A549 (cell line): ENCODE results near the gene CD8A. TPM values are rescaled to one million over a fixed set of nuclear protein-coding genes. Genes with fewer than 3 reads are reported as not detected.

ENCODE experiments used
- ATAC-seq, 2 experiments: fragments of 200-7000 bp in 1 of 2; fragments of >200 bp in 1 of 2; cut with Nextera tagmentation in 1 of 2; cut with Tn5 transposase in 1 of 2; 3 replicates each; pipeline versions ENCODE4 v1.8.0 to v1.9.1; 2018 to 2020; ENCODE audit warnings: mild to moderate bottlenecking in 1 of 2, moderate library complexity in 1 of 2
- CTCF ChIA-PET: fragments of 300-600 bp; sonication (Branson Sonifier 250); formaldehyde crosslinking; extraction: SDS; loops from one replicate; lab custom pipeline; 2021; ENCODE audit warnings: antibody characterized with exemption, inconsistent platforms; lab: Yijun Ruan, JAX
- POLR2A ChIA-PET: fragments of 350-600 bp; formaldehyde crosslinking; extraction: SDS; loops from one replicate; lab custom pipeline; 2021; ENCODE audit warnings: antibody characterized with exemption, inconsistent platforms; lab: Yijun Ruan, JAX
- DNase-seq, 2 experiments: peaks; one replicate each; pipeline versions ENCODE4 v3.0.0 to v3.0.0-alpha.2; 2011 to 2016; ENCODE audit warnings: low read depth in 1 of 2, low spot score in 1 of 2
- FAIRE-seq: peaks from 2 replicates; lab custom pipeline; 2011; peaks lifted over from hg19 to GRCh38; lab: Jason Lieb, UNC
- H3K27ac ChIP-seq, 2 experiments: fragments of >200 bp; sonication (Bioruptor Twin); formaldehyde crosslinking; 3 replicates each; pipeline ENCODE4 v1.5.1; 2016 to 2017
- H3K4me1 ChIP-seq: fragments of >200 bp; sonication (Bioruptor Twin); formaldehyde crosslinking; 3 replicates; pipeline ENCODE4 v1.6.1; 2016
- H3K4me2 ChIP-seq: fragments of >200 bp; sonication (Bioruptor Twin); formaldehyde crosslinking; 3 replicates; pipeline ENCODE4 v1.6.1; 2016
- H3K4me3 ChIP-seq: fragments of >200 bp; sonication (Bioruptor Twin); formaldehyde crosslinking; 3 replicates; pipeline ENCODE4 v1.5.1; 2016
- H3K9me3 ChIP-seq: fragments of >200 bp; sonication (Bioruptor Twin); formaldehyde crosslinking; 3 replicates; pipeline ENCODE4 v1.6.1; 2016
- BHLHE40 ChIP-seq: IDR thresholded peaks from 2 replicates; pipeline ENCODE4 v1.6.1; 2012; ENCODE audit warnings: low read depth, low read length, inconsistent platforms
- CHD2 ChIP-seq: fragments of 150-350 bp; IDR thresholded peaks from 2 replicates; pipeline ENCODE4 v1.6.1; 2014; ENCODE audit warnings: low read length; ENCODE audit not compliant: partially characterized antibody
- EHF ChIP-seq: fragments of 250-450 bp; sonication (Bioruptor Pico); IDR thresholded peaks from 2 replicates; pipeline ENCODE4 v1.5.0; 2020; ENCODE audit warnings: mild to moderate bottlenecking
- ESRRA ChIP-seq: fragments of 150-350 bp; IDR thresholded peaks from 2 replicates; pipeline ENCODE4 v1.6.1; 2014; ENCODE audit warnings: mild to moderate bottlenecking, low read length, borderline replicate concordance
- HDAC2 ChIP-seq: fragments of 200-600 bp; sonication (generic); IDR thresholded peaks from 2 replicates; pipeline ENCODE4 v1.6.1; 2016
- HES2 ChIP-seq: fragments of >200 bp; sonication (Bioruptor Twin); formaldehyde crosslinking; IDR thresholded peaks from 2 replicates; pipeline ENCODE4 v1.6.1; 2016
- HOXA7 ChIP-seq: fragments of 250-450 bp; sonication (Bioruptor Pico); IDR thresholded peaks from 2 replicates; pipeline ENCODE4 v1.5.0; 2020; ENCODE audit warnings: mild to moderate bottlenecking, moderate library complexity
- HOXB13 ChIP-seq: fragments of 250-450 bp; sonication (Bioruptor Pico); IDR thresholded peaks from 2 replicates; pipeline ENCODE4 v1.5.0; 2020; ENCODE audit warnings: low read depth, mild to moderate bottlenecking, moderate library complexity
- MAFK ChIP-seq: fragments of 450-650 bp; IDR thresholded peaks from 2 replicates; pipeline ENCODE4 v1.6.1; 2014; ENCODE audit not compliant: partially characterized antibody
- NFE2L2 ChIP-seq: fragments of 150-350 bp; conservative IDR thresholded peaks from 2 replicates; pipeline ENCODE4 v1.6.1; 2014; ENCODE audit warnings: low read length
- NPAS2 ChIP-seq: fragments of 250-450 bp; sonication (Bioruptor Pico); IDR thresholded peaks from 2 replicates; pipeline ENCODE4 v1.8.0; 2022; ENCODE audit warnings: mild to moderate bottlenecking, moderate library complexity, borderline replicate concordance
- POLR2A ChIP-seq: IDR thresholded peaks from 2 replicates; pipeline ENCODE4 v1.6.1; 2012; ENCODE audit warnings: mild to moderate bottlenecking, low read length
- RCOR1 ChIP-seq: fragments of 150-350 bp; IDR thresholded peaks from 2 replicates; pipeline ENCODE4 v1.6.1; 2014; ENCODE audit warnings: antibody characterized with exemption, low read length, low read depth
- SMC3 ChIP-seq: fragments of >200 bp; sonication (Bioruptor Twin); formaldehyde crosslinking; IDR thresholded peaks from 3 replicates; pipeline ENCODE4 v1.6.1; 2018; ENCODE audit warnings: inconsistent platforms
- ZNF302 ChIP-seq: fragments of 250-450 bp; sonication (Bioruptor Pico); IDR thresholded peaks from 2 replicates; pipeline ENCODE4 v1.9.0; 2021; ENCODE audit warnings: inconsistent platforms, mild to moderate bottlenecking, moderate library complexity
- WGBS: methylation state at CpG from one replicate; pipeline ENCODE4 v1.1.6; 2017; ENCODE audit errors: missing lambda C conversion rate; 5-methylcytosine and 5-hydroxymethylcytosine counted together
- polyA plus RNA-seq, 4 experiments: library from polyadenylated mRNA; depleted of rRNA in 3 of 4; stranded (reverse); fragments of >200 nt; fragmentation: RNase III in 1 of 4; extraction: RNeasy Plus Mini Kit Qiagen cat#74134 plus additional on column Dnase treatment in 1 of 4; gene quantifications; 2 replicates in 3 of 4; 3 replicates in 1 of 4; pipeline ENCODE4 v1.2.3, GENCODE V29; 2011 to 2017
- TF ChIP-seq, protein P1 (sequence below): fragments of >200 bp; sonication (Bioruptor Twin); formaldehyde crosslinking; IDR thresholded peaks from 3 replicates; pipeline ENCODE4 v1.6.1; 2016
- TF ChIP-seq, protein P2 (sequence below): fragments of 200-600 bp; sonication (generic); IDR thresholded peaks from 2 replicates; pipeline ENCODE4 v1.6.1; 2016; ENCODE audit warnings: antibody characterized with exemption, mild to moderate bottlenecking, moderate library complexity
- TF ChIP-seq, protein P3 (sequence below): fragments of >200 bp; sonication (Bioruptor Twin); formaldehyde crosslinking; IDR thresholded peaks from 3 replicates; pipeline ENCODE4 v1.5.1; 2016
- TF ChIP-seq, protein P4 (sequence below): IDR thresholded peaks from 2 replicates; pipeline ENCODE4 v1.6.1; 2012

The CD8A gene
- polyA plus RNA-seq, 2 of the 4 experiments (the other 2 are of a cell fraction), result 0.10 to 0.40 TPM

GRCh38 chr2:86775338-86775737, 15.4 kb downstream of the CD8A start:
- WGBS, result 74% methylated on average over 4 of the region's 4 CpGs
- Histone ChIP-seq H3K4me1 (no peaks in the 10 kb centered on the region), H3K27ac (no peak overlapping the region), H3K4me3 (no peak overlapping the region), H3K9me3 (no peaks in the 10 kb centered on the region), H3K4me2 (no peak overlapping the region)
- DNase-seq (no peak), ATAC-seq (no peak), FAIRE-seq (no peak)
- no peak for TF ChIP-seq ZNF302 (CRISPR knock-in tag)
- TF ChIP-seq MAFK, result no peak
- TF ChIP-seq BHLHE40, result no peak
- TF ChIP-seq, protein P1, sequence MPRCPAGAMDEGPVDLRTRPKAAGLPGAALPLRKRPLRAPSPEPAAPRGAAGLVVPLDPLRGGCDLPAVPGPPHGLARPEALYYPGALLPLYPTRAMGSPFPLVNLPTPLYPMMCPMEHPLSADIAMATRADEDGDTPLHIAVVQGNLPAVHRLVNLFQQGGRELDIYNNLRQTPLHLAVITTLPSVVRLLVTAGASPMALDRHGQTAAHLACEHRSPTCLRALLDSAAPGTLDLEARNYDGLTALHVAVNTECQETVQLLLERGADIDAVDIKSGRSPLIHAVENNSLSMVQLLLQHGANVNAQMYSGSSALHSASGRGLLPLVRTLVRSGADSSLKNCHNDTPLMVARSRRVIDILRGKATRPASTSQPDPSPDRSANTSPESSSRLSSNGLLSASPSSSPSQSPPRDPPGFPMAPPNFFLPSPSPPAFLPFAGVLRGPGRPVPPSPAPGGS, result no peak
- TF ChIP-seq RCOR1, result no peak
- TF ChIP-seq NPAS2, result no peak
- no peak for TF ChIP-seq EHF (CRISPR knock-in tag)
- TF ChIP-seq NFE2L2, result no peak
- no peak for TF ChIP-seq HDAC2
- no peak for TF ChIP-seq HOXA7 (CRISPR knock-in tag)
- TF ChIP-seq ESRRA, result no peak
- TF ChIP-seq, protein P2, sequence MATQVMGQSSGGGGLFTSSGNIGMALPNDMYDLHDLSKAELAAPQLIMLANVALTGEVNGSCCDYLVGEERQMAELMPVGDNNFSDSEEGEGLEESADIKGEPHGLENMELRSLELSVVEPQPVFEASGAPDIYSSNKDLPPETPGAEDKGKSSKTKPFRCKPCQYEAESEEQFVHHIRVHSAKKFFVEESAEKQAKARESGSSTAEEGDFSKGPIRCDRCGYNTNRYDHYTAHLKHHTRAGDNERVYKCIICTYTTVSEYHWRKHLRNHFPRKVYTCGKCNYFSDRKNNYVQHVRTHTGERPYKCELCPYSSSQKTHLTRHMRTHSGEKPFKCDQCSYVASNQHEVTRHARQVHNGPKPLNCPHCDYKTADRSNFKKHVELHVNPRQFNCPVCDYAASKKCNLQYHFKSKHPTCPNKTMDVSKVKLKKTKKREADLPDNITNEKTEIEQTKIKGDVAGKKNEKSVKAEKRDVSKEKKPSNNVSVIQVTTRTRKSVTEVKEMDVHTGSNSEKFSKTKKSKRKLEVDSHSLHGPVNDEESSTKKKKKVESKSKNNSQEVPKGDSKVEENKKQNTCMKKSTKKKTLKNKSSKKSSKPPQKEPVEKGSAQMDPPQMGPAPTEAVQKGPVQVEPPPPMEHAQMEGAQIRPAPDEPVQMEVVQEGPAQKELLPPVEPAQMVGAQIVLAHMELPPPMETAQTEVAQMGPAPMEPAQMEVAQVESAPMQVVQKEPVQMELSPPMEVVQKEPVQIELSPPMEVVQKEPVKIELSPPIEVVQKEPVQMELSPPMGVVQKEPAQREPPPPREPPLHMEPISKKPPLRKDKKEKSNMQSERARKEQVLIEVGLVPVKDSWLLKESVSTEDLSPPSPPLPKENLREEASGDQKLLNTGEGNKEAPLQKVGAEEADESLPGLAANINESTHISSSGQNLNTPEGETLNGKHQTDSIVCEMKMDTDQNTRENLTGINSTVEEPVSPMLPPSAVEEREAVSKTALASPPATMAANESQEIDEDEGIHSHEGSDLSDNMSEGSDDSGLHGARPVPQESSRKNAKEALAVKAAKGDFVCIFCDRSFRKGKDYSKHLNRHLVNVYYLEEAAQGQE, result no peak
- no peak for TF ChIP-seq SMC3
- TF ChIP-seq CHD2, result no peak
- no peak for TF ChIP-seq HES2
- TF ChIP-seq, protein P3, sequence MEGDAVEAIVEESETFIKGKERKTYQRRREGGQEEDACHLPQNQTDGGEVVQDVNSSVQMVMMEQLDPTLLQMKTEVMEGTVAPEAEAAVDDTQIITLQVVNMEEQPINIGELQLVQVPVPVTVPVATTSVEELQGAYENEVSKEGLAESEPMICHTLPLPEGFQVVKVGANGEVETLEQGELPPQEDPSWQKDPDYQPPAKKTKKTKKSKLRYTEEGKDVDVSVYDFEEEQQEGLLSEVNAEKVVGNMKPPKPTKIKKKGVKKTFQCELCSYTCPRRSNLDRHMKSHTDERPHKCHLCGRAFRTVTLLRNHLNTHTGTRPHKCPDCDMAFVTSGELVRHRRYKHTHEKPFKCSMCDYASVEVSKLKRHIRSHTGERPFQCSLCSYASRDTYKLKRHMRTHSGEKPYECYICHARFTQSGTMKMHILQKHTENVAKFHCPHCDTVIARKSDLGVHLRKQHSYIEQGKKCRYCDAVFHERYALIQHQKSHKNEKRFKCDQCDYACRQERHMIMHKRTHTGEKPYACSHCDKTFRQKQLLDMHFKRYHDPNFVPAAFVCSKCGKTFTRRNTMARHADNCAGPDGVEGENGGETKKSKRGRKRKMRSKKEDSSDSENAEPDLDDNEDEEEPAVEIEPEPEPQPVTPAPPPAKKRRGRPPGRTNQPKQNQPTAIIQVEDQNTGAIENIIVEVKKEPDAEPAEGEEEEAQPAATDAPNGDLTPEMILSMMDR, result no peak
- TF ChIP-seq, protein P4, sequence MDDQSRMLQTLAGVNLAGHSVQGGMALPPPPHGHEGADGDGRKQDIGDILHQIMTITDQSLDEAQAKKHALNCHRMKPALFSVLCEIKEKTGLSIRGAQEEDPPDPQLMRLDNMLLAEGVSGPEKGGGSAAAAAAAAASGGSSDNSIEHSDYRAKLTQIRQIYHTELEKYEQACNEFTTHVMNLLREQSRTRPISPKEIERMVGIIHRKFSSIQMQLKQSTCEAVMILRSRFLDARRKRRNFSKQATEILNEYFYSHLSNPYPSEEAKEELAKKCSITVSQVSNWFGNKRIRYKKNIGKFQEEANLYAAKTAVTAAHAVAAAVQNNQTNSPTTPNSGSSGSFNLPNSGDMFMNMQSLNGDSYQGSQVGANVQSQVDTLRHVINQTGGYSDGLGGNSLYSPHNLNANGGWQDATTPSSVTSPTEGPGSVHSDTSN, result no peak
- TF ChIP-seq HOXB13, result no peak
- CTCF ChIA-PET, result interaction anchor here (2.2 to 3.3 kb wide), 2 partner anchors 11 to 33 kb away, joined by 10 read pairs; no protein-coding TSS in a partner anchor
- POLR2A ChIA-PET, result no interaction called here

DNA sequence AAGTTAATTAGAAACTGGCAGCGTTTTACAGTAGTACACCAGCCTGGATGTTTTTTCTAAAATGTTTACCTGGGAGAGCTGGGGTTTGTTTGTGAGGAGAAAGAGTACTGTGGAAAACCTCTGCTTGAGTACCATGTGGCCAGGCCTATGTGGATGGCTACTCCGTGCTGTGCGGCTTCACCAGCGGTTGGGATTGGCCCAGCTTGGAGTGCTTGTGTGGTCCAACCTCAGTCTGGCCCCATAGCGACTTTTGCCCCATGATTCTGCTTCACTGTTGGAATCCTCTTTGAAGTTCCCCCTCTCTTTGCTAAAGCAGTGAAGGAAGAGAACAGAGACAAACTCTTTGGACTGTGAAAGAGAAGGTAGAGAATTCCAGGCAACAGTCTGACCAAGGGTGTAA, 15.9 kb downstream of the CD8A start:
- 0 out of 2 replicates have a peak, but pooled peaks have one; percentile 11 for TF ChIP-seq POLR2A
- TF ChIP-seq HDAC2, result no peak
- TF ChIP-seq, all 56 proteins: peak for 1
- 93% methylated on average over 5 of the region's 5 CpGs for WGBS
- CTCF ChIA-PET, result interaction anchor here (2.2 to 3.3 kb wide), 2 partner anchors 10 to 33 kb away, joined by 10 read pairs; no protein-coding TSS in a partner anchor
- Histone ChIP-seq H3K27ac (no peak overlapping the region), H3K9me3 (no peaks in the 10 kb centered on the region), H3K4me3 (no peak overlapping the region), H3K4me2 (no peak overlapping the region), H3K4me1 (no peaks in the 10 kb centered on the region)
- ATAC-seq, result no peak
- FAIRE-seq, result no peak
- POLR2A ChIA-PET, result no interaction called here
- DNase-seq, result no peak
